ENCODE results near the gene RASL11A. TPM values are rescaled to one million over a fixed set of nuclear protein-coding genes. Genes with fewer than 3 reads are reported as not detected.
A peak's percentile ranks its signal among the peaks of the same experiment; 100 is the strongest.
"Not testable (repeated sequence)": the region's sequence is repeated elsewhere in the genome, so short reads cannot be mapped to it uniquely, and the experiment has no call there.

Gene RASL11A
- total RNA-seq: 10 to 100 TPM; 15.6 to 26.1 TPM
- long read RNA-seq, partial matches to known transcripts: 0 of 1 reads
- long read RNA-seq, other reads (novel, unspliced or antisense): 0 of 1 reads

DNA sequence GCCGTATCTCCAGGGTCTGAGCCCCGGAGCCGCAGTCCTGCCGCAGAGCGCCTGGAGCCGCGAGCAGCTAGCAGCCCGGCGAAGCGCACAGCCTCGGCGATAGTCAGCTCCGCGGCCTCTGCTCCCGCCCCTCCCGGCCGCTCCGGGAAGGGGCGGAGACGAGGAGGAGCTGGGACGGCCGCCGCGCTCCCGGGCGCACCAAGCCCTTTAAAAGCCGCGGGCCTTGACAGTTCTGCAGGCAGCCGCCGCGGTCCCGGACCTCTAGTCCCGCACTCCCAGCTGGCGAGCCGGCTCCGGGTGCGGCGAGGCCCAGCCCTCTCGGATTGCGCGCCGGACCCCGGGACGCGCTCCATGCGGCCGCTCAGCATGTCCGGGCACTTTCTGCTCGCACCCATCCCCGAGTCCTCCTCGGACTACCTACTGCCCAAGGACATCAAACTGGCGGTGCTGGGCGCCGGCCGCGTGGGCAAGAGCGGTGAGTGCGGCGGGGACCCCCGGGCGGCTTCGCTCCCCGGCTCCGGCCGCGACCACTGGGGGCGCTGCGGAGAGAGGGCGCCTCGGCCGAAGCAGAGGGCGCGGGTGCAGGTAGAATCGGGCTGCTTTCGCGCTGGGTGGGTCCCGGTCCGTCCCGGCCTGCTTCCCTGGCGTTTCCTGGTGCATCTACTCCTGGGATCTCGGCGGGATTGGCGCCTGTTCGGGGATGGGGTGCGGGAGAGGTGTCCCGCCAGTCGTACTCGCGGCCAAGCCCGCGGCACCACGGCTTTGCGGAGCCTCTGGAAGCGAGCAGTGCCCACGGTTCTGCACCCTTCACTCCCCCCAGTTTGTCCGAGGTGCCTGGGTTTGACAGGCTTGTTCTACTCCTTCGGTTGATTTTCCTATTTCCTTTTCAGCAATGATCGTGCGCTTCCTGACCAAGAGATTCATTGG is at the start of gene RASL11A:
Gene RASL11A, plus strand, starts transcription at position 237 of the 927 bp plus-strand sequence. Its CDS starts 115 bp downstream, at position 352.
- ATAC-seq: peak; percentile 93 to 96
- DNase-seq: peak; percentile 89
- intact Hi-C loops (cut with DNase I): no loop called here

DNA sequence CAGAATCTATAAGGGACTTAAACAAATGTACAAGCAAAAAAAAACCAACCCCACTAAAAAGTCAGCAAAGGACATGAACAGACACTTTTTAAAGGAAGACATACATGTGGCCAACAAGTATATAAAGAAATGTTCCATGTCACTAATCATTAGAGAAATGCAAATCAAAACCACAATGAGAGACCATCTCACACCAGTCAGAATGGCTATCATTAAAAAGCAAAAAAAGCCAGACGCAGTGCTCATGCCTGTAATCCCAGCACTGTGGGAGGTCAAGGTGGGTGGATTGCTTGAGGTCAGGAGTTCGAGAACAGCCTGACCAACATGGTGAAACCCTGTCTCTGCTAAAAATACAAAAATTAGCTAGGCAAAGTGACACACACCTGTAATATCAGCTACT is 48.5 kb upstream of the RASL11A start:
- ATAC-seq; intact Hi-C loops (cut with DNase I): not testable (repeated sequence)

DNA sequence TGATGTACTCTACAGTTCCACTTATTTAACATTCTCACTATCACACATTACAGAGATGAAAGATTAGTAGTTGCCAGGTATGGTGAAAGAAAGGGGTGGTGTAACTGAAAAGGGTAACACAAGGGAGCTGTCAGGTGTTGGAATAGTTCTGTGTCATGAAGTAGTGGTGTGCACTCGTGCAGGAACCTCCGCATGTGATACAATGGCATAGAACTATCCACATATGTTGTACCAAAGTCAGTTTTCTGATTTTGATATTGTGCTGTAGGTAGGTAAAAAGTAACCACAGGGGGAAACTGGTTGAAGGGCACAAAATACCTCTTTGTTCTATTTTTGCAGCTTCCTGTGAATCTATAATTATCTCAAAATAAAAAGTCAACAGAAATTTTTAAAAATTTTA is 43.6 kb upstream of the RASL11A start:
- intact Hi-C loops (cut with DNase I): no loop called here
- no peak for DNase-seq
- ATAC-seq: no peak

More for the DNA sequence above, 48.5 kb upstream of the RASL11A start:
- DNase-seq: not testable (repeated sequence)

- DNase-seq: no peak
- ATAC-seq: no peak
- intact Hi-C loops (cut with DNase I): no loop called here
These were observed 42.5 kb upstream of the RASL11A start for GRCh38 chr13:27228131-27228530.

- DNase-seq: no peak
- no peak for ATAC-seq
- intact Hi-C loops (cut with DNase I): no loop called here
These were observed 41.0 kb upstream of the RASL11A start for GRCh38 chr13:27229642-27230041.

DNA sequence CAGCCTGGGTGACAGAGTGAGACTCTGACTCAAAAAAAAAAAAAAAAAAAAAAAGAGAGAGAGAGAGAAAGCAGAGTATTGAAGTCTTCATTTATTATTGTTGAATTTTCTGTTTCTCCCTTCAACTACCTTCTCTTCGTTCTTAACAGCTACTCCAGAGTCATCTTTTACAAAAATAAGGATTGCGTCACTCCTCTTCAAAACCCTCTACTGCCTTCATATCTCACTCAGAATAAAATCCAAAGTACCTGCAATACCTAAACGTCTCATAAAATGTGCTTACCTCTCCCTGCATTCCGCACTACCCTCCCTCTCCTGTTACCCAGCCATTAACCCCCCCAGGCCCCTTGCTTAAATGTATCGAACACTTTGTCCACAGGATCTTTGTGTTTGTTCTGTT is 36.7 kb upstream of the RASL11A start:
- intact Hi-C loops (cut with DNase I): no loop called here
- no peak for DNase-seq
- ATAC-seq: no peak

DNA sequence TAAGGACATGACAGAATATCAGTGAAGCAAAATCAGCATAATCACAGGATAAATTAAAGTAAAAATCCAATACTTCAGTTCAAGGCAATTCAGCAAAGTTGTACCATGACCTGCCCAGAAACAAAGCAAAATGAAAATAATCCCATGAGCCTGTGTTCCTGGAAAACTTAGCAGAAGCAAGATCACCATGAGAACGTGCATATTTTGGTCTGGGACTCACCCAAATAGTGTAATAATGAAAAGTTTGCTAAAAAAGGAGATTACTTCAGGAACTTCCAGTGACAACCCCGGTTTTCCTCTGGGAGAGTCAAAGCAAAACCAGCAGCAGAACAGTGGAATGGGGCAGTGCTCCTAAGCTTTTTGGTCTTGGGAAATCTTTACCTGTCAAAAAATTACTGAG is 34.2 kb upstream of the RASL11A start:
- DNase-seq (no peak), ATAC-seq (no peak)
- intact Hi-C loops (cut with DNase I): no loop called here

DNA sequence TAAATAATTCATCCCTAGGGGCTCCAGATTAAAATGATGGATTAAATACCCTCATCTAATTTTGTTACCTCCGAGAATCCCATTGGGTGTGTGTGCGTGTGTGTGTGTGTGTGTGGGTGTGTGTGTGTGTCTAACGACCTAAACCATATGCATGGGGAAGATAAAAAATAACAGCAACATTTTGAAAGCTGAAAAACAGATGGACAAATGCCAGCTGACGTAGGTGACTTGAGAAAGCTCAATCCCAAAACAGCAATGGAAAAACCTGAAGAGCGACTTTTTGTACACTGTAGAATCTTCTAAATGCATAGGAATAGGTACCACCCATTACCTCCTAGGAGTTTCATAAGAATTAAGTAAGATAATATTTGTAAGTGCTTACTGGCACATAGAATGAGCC is 27.9 kb upstream of the RASL11A start:
- ATAC-seq (no peak), DNase-seq (no peak)
- intact Hi-C loops (cut with DNase I): no loop called here

DNA sequence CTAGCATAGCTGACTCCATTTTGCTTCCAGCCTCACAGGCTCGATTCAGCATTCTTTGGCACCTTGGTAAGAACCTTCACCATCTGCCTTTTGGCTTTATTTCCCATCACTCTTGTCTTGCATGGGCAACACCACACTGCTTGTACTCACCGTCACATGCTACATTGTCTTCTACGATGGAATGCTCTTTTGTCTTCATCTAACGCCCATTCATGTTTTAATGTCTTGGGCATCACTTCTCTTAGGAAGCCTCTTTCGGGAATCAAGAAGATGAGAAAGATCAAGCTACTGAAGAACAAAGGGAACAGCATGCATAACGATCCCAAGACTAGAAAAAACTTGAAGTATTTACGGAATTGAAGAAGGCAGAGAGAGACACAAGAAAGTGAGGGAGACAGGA is 25.0 kb upstream of the RASL11A start:
- no peak for ATAC-seq
- no peak for DNase-seq
- intact Hi-C loops (cut with DNase I): no loop called here

GRCh38 chr13:27250833-27251165 is 19.8 kb upstream of the RASL11A start:
- intact Hi-C loops (cut with DNase I): loop anchor here (5.0 to 10.0 kb wide), 2 partner anchors 76 to 78 kb away; partner anchors contain the start of gene USP12 (in 2 of the 2)
- no peak for ATAC-seq

GRCh38 chr13:27251166-27252091 is 19.2 kb upstream of the RASL11A start, which contains the start of gene RPL21:
TSS of gene RPL21 (plus strand) at chr13:27251558. CDS start at chr13:27253777, 2,219 bp downstream.
- DNase-seq: peak; percentile 98
- ATAC-seq: peak; percentile 98 to 99

More at GRCh38 chr13:27250833-27251165, 19.8 kb upstream of the RASL11A start:
- DNase-seq: no peak

DNA sequence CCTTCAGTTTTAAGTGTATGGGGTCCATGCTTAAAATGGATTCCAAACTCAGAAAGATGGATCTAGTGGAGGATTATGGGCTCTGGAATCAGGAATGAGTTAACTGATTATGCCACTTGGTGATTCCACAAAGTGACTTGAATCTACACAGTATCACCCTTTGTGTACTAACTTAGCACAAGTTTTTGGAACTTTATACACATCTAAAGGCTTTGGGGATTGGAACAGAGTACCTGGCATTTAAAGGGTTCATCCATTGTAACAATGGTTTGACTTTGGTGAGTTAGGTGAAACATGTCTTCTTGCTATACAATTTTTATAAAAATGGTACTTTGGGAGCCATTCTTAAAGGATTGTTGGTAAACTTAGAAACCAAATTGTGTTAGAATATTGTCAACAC is 18.2 kb upstream of the RASL11A start:
- DNase-seq: no peak
- intact Hi-C loops (cut with DNase I): loop anchor here (5.0 to 10.0 kb wide), 2 partner anchors 78 to 80 kb away; partner anchors contain the start of gene USP12 (in 2 of the 2)
- no peak for ATAC-seq

More at GRCh38 chr13:27251166-27252091, 19.2 kb upstream of the RASL11A start, which contains the start of gene RPL21:
- intact Hi-C loops (cut with DNase I): loop anchor here (5.0 to 10.0 kb wide), 2 partner anchors 77 to 79 kb away; partner anchors contain the start of gene USP12 (in 2 of the 2)

DNA sequence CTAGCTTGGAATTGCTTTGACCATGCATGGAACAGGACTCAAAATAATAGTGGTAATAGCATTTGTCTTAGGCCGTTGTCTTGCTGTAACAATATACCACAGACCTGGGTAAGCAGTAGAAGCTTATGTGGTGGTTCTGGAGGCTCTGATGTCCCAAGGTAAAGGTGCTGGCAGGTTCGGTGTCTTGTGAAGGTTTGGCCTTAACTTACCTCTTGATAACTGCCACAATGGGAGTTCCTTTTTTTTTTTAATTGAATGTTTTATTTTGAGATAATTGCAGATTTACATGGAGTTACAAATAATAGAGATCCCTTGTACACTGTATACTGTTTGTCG is 13.4 kb upstream of the RASL11A start:
- intact Hi-C loops (cut with DNase I): loop anchor here in 1 of 2 donors (10.0 kb wide), 1 partner anchor 82 kb away; the partner anchor contains the start of gene USP12
- DNase-seq: no peak
- no peak for ATAC-seq

- intact Hi-C loops (cut with DNase I): loop anchor here in 1 of 2 donors (10.0 kb wide), 1 partner anchor 83 kb away; the partner anchor contains the start of gene USP12
- DNase-seq: no peak
These were observed 12.9 kb upstream of the RASL11A start for GRCh38 chr13:27257648-27258253.

DNA sequence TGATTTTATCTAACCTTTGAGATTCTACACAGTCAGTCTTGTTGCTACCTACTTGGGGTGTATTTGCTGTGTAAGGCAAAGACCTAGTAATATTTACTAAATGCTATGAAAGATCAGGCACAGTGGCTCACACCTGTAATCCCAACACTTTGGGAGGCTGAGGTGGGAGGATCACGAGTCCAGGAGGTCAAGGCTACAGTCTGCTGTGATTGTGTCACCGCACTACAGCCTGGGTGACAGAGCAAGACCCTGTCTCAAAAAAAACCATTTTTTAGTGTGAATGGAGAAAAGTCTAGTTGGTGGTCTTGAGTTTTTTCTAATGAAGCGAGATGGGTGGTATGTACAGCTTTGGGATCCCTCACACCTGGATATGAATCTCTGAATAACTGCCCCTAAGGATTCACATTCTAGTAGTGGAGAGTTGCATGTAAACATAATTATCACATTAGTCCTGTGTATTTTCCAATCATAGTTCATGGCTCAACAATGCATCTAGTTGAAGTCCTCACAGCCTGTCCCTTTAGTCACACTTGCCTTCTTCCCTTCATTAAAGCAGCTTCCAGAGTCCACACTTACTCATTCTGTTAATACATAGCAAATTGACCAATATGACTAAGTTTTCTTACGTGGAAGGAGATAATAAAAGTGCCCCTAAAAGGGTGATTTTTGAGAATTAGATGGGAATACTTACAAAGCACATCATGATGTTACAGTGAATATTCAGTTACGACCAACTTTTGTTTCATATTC is 11.8 kb upstream of the RASL11A start:
- intact Hi-C loops (cut with DNase I): loop anchor here in 1 of 2 donors (10.0 kb wide), 1 partner anchor 84 kb away; the partner anchor contains the start of gene USP12
- DNase-seq (no peak), ATAC-seq (no peak)

More at GRCh38 chr13:27257648-27258253, 12.9 kb upstream of the RASL11A start:
- ATAC-seq: no peak

DNA sequence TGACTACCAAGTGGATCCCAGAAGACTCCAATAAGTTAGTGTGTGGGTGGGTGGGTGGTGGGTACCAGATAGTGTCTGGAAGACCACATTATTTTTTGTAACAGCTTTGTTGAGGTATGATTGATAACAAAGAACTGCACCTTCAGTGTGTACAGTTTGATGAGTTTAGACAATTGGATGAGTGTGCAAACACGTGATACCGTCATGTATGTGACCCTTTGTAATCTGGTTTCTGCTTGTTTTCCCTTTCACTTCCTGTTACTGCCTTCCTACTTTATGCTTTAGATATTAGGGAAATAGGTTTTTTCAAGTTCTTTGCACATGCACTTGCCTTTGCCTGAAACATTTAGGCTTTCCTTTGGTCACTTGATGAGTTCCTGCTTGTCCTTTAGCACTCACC is 10.8 kb upstream of the RASL11A start:
- ATAC-seq: peak in 1 of 2 donors; percentile 12

DNA sequence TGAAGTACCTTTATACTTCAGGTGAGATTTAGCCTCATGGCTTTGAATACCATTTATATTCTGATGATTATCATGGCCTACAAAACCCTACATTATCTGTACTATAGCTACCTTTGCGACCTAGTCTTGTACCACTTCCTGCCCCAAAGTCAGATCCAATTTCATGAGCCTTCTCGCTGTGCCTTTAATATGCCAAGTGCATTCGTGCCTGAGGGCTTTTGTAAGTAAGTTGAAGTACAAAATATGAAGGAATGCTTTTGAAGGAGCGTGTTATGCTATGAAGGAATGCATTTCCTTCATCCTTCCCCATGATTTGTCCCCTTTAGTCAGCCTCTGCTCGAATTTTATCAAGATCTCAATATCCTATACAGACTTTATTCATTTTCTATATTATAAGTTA is 9.2 kb upstream of the RASL11A start:
- intact Hi-C loops (cut with DNase I): no loop called here

More for the DNA sequence above, 10.8 kb upstream of the RASL11A start:
- intact Hi-C loops (cut with DNase I): loop anchor here in 1 of 2 donors (10.0 kb wide), 1 partner anchor 85 kb away; the partner anchor contains the start of gene USP12
- DNase-seq: no peak

DNA sequence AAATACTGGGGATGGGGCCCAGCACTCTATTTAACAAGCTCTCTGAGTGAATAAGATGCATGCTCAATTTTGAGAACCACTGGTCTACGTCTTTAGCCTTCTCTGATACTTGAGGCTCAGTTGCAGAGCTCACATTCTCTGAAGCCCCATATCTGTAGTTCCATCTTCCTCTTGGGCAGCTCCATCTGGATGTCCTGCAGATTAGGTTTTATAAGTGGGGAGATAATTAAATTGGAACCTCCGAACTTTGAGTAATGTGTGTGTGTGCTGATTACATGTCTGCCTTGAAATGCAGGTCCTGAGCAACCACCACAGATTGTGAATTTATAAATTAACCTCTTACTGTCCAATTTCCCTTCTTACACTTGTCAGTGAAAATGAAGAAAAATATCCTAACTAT is 7.2 kb upstream of the RASL11A start:
- ATAC-seq (no peak), DNase-seq (no peak)
- intact Hi-C loops (cut with DNase I): no loop called here

More for the DNA sequence above, 9.2 kb upstream of the RASL11A start:
- no peak for ATAC-seq
- DNase-seq: no peak
